Effector CD8-positive, alpha-beta T cell (primary cell): Measurements from ENCODE around the gene NCF4.

Experiments used
- DNase-seq: peaks from one replicate; lab custom pipeline; 2025; lab: John Stamatoyannopoulos, UW
- total RNA-seq, 4 experiments: gene quantifications; one replicate each; lab custom pipeline; 2026; lab: John Stamatoyannopoulos, UW

The NCF4 gene
- 2.9 to 8.2 (median 6.1) reads per million in 4 experiments for total RNA-seq

- DNase-seq: no peak
These were observed at the start of gene NCF4 for GRCh38 chr22:36860821-36861659. Gene NCF4, plus strand, starts transcription at chr22:36861006. Its CDS starts 166 bp downstream, at chr22:36861172.

DNA sequence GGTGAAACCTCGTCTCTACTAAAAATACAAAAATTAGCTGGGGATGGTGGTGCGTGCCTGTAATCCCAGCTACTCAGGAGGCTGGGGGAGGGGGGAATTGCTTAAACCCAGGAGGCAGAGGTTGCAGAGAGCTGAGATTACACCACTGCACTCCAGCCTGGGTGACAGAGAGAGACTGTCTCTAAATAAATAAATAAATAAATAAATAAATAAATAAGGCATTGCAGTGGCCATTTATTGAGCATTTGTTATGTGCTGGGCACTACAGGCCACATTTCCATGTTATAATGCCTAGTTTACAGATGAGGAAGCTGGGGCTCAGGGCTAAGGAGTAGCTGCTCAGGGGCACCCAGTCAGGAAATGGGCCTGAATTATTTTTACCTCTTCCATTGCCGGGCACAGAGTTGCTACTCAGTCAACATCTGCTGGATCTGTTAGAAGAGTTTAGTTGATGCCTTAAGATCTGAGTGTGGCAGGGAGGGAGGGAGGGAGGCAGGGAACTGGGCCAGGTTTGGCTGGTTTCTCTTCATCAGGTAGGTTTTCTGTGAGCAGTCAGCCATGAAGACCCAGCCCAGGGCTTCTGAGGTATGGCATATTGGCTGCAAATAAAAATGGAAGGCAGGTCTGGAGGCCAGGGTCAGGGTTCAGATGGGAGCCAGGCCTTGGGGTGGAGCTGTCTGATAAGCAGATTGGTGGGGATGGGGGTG, 49.6 kb upstream of the NCF4 start:
- DNase-seq: no peak

GRCh38 chr22:36814801-36815200, 46.0 kb upstream of the NCF4 start:
- no peak for DNase-seq

DNA sequence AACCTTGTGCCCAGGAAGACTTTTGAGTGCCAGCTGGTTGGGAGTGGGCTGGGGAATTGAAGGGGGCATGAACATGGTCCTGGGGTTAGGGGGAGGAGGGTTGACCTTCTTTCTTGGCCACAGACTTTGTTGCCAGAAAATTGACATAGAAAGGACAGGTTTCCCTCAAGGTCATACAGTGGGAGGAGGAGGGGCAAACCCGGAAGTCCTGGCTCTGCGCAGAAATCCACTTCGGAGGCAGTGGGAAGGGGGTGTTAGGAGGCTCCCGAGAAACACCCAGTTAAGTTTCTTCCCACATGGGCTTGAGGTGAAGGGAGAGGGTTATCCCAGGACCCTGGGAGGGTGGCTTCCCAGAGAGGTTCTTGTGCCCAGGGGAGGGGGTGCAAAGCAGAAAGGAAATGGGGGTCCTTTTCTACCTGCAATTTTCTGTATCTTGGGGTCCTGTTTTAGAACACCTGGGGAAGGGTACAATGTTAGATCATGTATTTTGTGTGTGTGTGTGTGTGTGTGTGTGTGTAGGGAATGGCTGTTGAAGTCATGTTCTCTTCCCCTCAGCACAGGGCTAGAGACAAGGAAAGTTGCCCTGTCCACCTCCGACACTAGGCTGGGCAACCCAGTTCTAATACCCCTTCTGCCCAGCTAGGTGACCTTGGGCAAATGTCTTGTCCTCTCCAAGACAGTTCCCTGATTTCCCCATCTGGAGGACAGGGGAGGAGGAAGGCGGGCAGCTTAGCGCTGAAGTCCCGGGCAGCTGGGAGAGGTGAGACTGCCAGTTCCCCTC, 45.1 kb upstream of the NCF4 start:
- no peak for DNase-seq

DNA sequence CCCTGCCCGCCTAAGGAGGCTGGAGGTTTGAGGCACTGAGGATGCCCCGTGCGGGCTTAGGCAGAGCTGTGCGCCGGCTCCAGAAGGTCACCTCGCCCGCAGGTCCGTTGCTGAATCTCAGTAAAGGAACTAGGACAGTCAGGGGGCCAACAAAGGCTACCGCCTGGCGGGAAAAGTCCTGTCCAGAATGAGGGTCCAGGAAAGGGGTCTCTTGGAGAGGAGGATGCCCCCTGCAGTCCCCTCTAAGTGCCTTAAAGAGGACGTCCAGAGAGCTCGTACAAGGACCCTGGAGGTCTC, 44.5 kb upstream of the NCF4 start:
- no peak for DNase-seq

DNA sequence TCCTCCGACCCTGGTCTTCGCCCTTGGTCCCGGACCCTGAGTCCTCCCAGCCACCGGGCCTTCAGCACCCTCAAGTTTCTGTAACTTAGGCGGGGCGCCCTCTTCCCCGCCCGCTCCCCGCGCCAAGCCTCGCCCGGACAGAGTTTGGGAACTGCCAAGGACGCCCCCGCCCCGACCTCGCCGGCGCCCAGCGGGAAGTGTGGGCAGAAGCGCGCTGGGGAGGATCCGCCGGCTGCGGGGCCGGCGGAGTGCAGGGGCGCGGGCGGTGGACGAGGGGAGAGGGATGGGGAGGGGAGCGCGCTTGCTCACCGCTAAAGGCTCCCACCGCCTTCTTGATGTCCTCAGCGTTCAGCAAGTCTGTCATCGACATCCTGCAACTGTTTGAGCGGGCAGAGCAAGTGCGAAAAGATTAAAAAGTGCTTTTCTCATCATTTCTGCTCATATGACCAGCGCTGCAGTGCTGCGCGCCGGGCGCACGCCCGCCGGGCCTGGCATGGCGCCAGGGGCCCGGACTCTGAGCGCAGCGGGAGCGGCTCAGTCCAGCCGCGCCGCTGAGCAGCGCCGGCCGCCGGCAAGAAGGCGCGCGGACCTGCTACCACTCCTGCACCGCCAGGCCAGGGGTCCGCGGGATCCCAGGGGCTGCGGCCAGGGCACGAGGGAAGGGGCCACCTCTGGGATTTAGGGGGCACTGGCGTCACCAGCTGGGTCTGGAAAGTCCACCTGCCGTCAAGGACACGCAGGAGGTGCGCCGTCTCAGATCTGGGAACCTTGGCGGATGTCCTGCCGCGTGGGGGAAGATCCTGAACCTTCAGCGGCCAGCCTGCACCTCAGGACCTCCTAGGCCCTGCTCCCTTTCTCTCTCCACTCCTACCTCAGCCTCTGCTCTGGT, 43.9 kb upstream of the NCF4 start, which contains the start of gene PVALB:
TSS of gene PVALB (minus strand) at position 400 of the 889 bp plus-strand sequence. CDS start at position 370, 30 bp downstream.
- no peak for DNase-seq

DNA sequence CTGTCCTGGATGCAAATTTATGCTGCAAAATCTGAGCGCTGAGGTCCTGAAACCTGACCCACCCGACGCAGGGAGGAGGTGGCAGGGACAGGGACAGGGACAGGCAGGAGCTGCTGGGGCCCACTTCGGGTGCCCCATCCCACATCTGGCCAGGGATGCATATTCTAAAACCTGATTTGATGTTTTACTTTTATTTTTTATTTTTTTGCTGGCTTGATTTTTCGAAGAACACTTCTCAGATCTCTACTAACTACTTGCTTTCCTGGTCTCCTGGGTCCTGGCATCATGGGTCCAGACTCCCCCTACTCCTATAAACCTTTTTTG, 43.3 kb upstream of the NCF4 start:
- no peak for DNase-seq

GRCh38 chr22:36818010-36818642, 42.7 kb upstream of the NCF4 start:
- no peak for DNase-seq

DNA sequence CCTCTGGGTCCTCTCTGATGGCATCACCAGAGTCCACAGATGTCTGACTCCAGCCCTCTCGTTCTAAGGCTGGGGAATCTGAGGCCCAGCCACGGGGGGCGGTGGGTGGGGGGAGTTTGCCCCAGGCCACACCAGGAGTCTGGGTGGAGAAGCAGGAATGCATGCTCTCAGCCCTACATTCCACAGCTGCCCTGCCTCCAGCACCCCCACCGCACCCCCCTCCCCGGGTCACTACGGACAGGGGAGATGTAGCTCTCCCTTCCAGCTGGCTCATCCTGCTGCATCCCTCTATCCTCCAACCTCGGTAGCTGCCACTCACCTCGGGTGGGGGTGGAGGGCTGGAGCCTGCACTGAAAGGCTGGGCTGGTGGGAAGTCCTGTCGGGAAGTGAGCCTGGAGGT, 41.7 kb upstream of the NCF4 start:
- no peak for DNase-seq

GRCh38 chr22:36822581-36822980, 38.2 kb upstream of the NCF4 start:
- DNase-seq: no peak

DNA sequence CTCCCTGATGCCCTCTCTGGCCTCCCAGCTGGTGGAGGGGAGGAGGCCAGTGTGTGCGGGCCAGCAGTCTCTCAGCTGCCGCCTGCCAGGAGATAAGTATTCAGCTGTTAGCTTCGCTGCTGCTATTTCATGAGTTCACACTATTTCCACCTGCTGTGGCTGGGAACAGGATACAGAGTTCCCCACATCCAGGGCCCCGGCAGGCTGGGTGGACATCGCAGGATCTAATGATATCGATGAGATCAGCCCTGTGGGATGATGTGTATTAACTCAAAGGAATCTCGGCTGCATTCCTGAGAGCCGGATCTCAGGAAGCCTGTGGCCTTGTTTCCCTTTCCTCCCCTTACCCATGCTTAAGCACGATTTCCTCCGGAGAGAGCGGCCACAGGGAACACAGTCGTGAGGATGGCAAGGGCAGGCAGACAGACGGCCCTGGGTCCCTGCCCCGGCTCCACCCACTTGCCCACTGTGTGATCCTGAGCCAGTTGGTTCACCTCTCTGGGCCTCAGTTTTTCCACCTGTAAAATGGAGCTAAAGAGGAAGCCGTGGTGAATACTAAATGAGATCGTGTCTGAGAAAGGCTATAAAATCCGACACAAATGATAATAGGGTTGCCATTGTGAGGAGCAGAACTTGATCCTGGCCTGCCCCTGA, 37.5 kb upstream of the NCF4 start:
- no peak for DNase-seq

GRCh38 chr22:36824655-36825054, 36.2 kb upstream of the NCF4 start:
- DNase-seq: no peak

DNA sequence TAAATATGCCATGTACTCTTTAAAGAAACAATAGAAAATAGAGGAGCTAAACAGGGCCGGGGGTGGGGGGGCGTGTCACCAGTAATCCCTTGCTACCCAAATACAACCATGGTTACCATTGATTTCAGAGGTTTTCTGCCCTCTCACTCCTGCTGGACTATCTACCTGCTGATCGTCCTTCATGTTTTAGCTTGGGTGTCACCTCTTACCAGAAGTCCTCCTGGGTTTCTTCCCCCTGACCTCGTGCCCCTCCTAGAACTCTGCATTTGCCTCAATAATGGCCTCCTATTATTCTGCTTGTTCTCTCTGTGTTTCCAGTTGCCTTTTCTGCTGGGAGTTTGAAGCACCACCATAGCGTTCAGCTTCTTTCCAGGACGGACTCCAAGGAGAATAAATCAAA, 34.5 kb upstream of the NCF4 start:
- no peak for DNase-seq

- no peak for DNase-seq
These were observed 32.0 kb upstream of the NCF4 start for GRCh38 chr22:36828815-36829214.

DNA sequence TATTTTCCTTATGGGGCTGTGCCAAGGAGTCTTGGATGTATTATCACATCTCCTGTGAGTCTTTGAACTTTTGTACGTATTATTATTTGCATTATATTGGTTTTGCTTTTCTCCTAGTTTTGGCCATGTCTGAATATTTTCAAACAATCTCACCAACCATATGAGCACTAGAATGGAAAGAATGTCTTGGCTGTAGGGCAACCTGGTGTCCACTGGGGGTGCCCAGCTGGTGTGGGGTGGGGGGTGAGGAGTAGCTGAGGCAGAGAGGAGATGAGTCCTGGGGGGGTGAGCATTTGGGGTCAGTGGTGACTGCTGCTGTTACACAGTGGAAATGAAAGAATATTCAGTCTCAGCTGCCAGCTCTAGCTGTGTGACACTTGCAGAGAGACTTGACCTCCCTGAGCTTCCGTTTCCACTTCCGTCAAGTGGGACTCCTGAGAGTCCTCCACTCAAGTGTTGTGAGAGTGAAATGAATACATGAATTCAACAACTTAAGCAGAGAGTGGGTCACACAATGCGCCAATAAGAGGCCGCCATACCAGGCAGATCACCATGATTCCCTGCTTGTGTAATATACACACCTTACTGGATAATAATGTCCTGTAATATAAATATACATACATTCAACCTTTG, 31.3 kb upstream of the NCF4 start:
- DNase-seq: no peak

DNA sequence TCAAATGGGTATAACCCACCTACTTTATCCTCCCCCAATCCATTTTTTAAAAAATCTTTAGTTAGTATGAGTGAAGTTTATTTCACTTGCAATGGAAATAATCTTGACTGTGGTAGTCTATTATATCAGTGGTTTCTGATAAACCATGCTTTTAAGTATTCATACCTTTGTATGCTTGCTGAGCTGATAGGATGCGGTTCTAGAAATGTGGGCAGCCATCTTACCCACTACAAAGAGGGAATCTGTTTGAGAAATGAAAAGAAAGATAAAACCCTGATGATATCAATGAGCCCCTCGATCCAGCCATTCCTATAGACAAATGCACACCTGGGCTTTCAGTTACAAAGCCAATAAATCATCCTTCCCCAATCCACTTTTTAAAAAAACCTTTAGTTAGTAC, 30.2 kb upstream of the NCF4 start:
- DNase-seq: no peak

DNA sequence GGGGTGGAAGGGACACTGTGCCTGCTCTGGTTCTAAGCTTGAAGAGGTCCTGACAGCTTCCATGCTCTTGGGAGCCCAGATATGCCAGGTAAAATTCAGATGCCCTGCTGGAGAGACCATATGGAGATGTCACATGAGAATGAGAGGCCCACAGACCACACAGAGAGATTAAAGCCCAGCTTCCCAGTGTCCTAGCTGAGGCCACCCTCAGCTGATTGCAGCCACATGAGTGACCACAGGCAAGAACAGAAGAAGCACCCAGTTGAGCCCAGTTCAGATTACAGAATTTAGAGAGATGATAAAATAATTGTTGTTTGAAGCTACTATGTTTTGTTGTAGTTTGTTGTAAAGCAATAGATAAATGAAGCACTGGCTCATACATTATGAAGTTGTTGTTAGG, 29.6 kb upstream of the NCF4 start:
- no peak for DNase-seq

- DNase-seq: no peak
These were observed 29.1 kb upstream of the NCF4 start for GRCh38 chr22:36831717-36832116.

GRCh38 chr22:36833073-36833472, 27.7 kb upstream of the NCF4 start:
- no peak for DNase-seq

GRCh38 chr22:36835903-36836302, 24.9 kb upstream of the NCF4 start:
- DNase-seq: no peak
